K562 (cell line): ENCODE results near the gene FGG. TPM values are rescaled to one million over a fixed set of nuclear protein-coding genes. Genes with fewer than 3 reads are reported as not detected.

Experiments
- ATAC-seq: fragments of 200-7000 bp; cut with Tn5 transposase; 3 replicates; pipeline ENCODE4 v1.9.1; 2020; ENCODE audit warnings: moderate library complexity
- BruUV-seq: library from RNA; stranded (reverse); fragments of 400-500 nt; replicated peaks from 2 replicates; lab custom pipeline; 2021; lab: Mats Ljungman, UMichigan
- CTCF ChIA-PET: fragments of 300-600 bp; formaldehyde crosslinking; extraction: SDS; loops from one replicate; lab custom pipeline; 2021; ENCODE audit warnings: low intra/inter-chr PET ratio; lab: Yijun Ruan, JAX
- POLR2A ChIA-PET: fragments of 300-600, 350-650 bp; sonication (Branson Sonifier 250); formaldehyde crosslinking; extraction: SDS; loops from one replicate; lab custom pipeline; 2021; ENCODE audit warnings: antibody characterized with exemption, inconsistent platforms; lab: Yijun Ruan, JAX
- DNase-seq, 4 experiments: peaks; one replicate each; pipeline versions ENCODE4 v3.0.0 to v3.0.0-alpha.2; 2011 to 2018; ENCODE audit warnings: low spot score in 3 of 4, mixed read lengths in 3 of 4; ENCODE audit errors: extremely low read depth in 1 of 4
- FAIRE-seq: peaks from 2 replicates; lab custom pipeline; 2011; peaks lifted over from hg19 to GRCh38; lab: Jason Lieb, UNC
- H2AFZ ChIP-seq: 2 replicates; pipeline ENCODE4 v1.6.0; 2011; ENCODE audit warnings: low read depth, low read length, control low read depth, inconsistent platforms
- H3K27ac ChIP-seq: fragments of 200-600 bp; 3 replicates; pipeline ENCODE4 v1.8.0; 2011; ENCODE audit warnings: low read depth, mild to moderate bottlenecking, control low read depth, inconsistent platforms, low read length, moderate library complexity, mixed read lengths; ENCODE audit errors: extremely low read depth
- H3K27me3 ChIP-seq, 2 experiments: fragments of 300-600 bp in 1 of 2; 2 replicates in 1 of 2; 3 replicates in 1 of 2; pipeline versions ENCODE4 v1.6.0 to v1.8.0; 2011; ENCODE audit warnings: inconsistent platforms in 2 of 2, low read length in 2 of 2, mild to moderate bottlenecking in 1 of 2, mixed read lengths in 1 of 2, moderate library complexity in 1 of 2; ENCODE audit not compliant: control insufficient read depth in 2 of 2, insufficient read depth in 2 of 2
- H3K36me3 ChIP-seq: fragments of 300-600 bp; 3 replicates; pipeline ENCODE4 v1.8.0; 2011; ENCODE audit warnings: mild to moderate bottlenecking, low read length, inconsistent platforms; ENCODE audit not compliant: control insufficient read depth, insufficient read depth
- H3K4me1 ChIP-seq, 2 experiments: fragments of 200-600 bp in 1 of 2; replicated peaks in 1 of 2; 2 replicates in 1 of 2; 3 replicates in 1 of 2; pipeline versions ENCODE4 v1.5.1 to v1.8.0; 2011; ENCODE audit warnings: inconsistent platforms in 2 of 2, low read length in 2 of 2, mild to moderate bottlenecking in 1 of 2, mixed read lengths in 1 of 2, moderate library complexity in 1 of 2; ENCODE audit not compliant: control insufficient read depth in 2 of 2, insufficient read depth in 2 of 2
- H3K4me2 ChIP-seq: 2 replicates; pipeline ENCODE4 v1.6.1; 2011; ENCODE audit warnings: low read length, control low read depth, inconsistent platforms, mixed read lengths; ENCODE audit not compliant: insufficient read depth
- H3K4me3 ChIP-seq: fragments of 200-600 bp; sonication (generic), shearing (Covaris generic); 2 replicates; pipeline ENCODE4 v1.5.1; 2016; ENCODE audit warnings: control low read depth, inconsistent platforms
- H3K79me2 ChIP-seq: fragments of 200-600 bp; 3 replicates; pipeline ENCODE4 v1.8.0; 2011; ENCODE audit warnings: low read length, inconsistent platforms; ENCODE audit not compliant: control insufficient read depth, insufficient read depth
- H3K9ac ChIP-seq, 2 experiments: 2 replicates each; pipeline versions ENCODE4 v1.6.0 to v1.6.1; 2011; ENCODE audit warnings: low read depth in 2 of 2, low read length in 2 of 2, control low read depth in 1 of 2, inconsistent platforms in 1 of 2, mild to moderate bottlenecking in 1 of 2, mixed read lengths in 1 of 2; ENCODE audit not compliant: insufficient read depth in 1 of 2
- H3K9me1 ChIP-seq: one replicate; pipeline ENCODE4 v1.6.0; 2011; ENCODE audit warnings: inconsistent platforms, mild to moderate bottlenecking, low read length, moderate library complexity; ENCODE audit not compliant: control insufficient read depth, insufficient read depth
- H3K9me3 ChIP-seq: replicated peaks from 2 replicates; pipeline ENCODE4 v1.5.1; 2011; ENCODE audit warnings: low read depth, low read length, inconsistent platforms; ENCODE audit not compliant: control insufficient read depth, insufficient read depth
- H4K20me1 ChIP-seq: replicated peaks from 2 replicates; pipeline ENCODE4 v1.6.1; 2011; ENCODE audit warnings: low read length, inconsistent platforms, mixed read lengths; ENCODE audit not compliant: control insufficient read depth, insufficient read depth
- MYBL2 ChIP-seq, 2 experiments: fragments of 450-650 bp in 1 of 2; sonication (generic) in 1 of 2; formaldehyde crosslinking in 1 of 2; IDR thresholded peaks; 2 replicates each; pipeline versions ENCODE4 v1.6.1 to v1.8.1; 2017 to 2022; ENCODE audit warnings: borderline replicate concordance in 1 of 2, inconsistent platforms in 1 of 2, low read depth in 1 of 2, mild to moderate bottlenecking in 1 of 2, missing genetic modification reagents in 1 of 2, moderate library complexity in 1 of 2
- STAG1 ChIP-seq: sonication (generic); formaldehyde crosslinking; IDR thresholded peaks from 2 replicates; pipeline ENCODE4 v1.5.0; 2020; ENCODE audit warnings: missing genetic modification reagents, borderline replicate concordance
- WGBS: fragments of 100-300 bp; shearing (Covaris generic); methylation state at CpG from one replicate; pipeline ENCODE4 v1.1.6; 2016; ENCODE audit warnings: low coverage, mixed read lengths; ENCODE audit not compliant: insufficient coverage; ENCODE audit errors: missing lambda C conversion rate; 5-methylcytosine and 5-hydroxymethylcytosine counted together
- in situ Hi-C: fragments of 300-500 bp; cut with MboI; formaldehyde crosslinking; loops from 4 replicates; pipeline ENCODE4 v1.15.0; 2018; ENCODE audit warnings: inconsistent platforms, mixed read lengths
- intact Hi-C: fragments of 100-400 bp; cut with micrococcal nuclease; formaldehyde crosslinking; loops from 2 replicates; pipeline ENCODE4 v1.14.2; 2022
- polyA plus RNA-seq, 8 experiments: library from polyadenylated mRNA; depleted of rRNA in 4 of 8; stranded (reverse) in 5 of 8; unstranded in 3 of 8; fragments of >200 nt; fragmentation: Nextera tagmentation in 2 of 8; fragmentation: Illumina TruSeq in 1 of 8; extraction: Ambion mirVana in 2 of 8; extraction: Trizol in 1 of 8; gene quantifications; 2 replicates each; pipeline versions ENCODE4 v1.2.1 to v1.2.3, GENCODE V29; 2011 to 2014; ENCODE audit warnings: inconsistent platforms in 1 of 8, missing spikeins in 1 of 8
- total RNA-seq, 7 experiments: library from RNA; depleted of rRNA in 6 of 7; stranded (reverse); fragments of >200 nt in 6 of 7; fragmentation: Illumina TruSeq in 2 of 7; extraction: Trizol in 2 of 7; gene quantifications; 2 replicates each; pipeline versions ENCODE4 v1.2.1 to v1.2.3, GENCODE V29; 2011 to 2021; ENCODE audit warnings: low replicate concordance in 1 of 7

Gene FGG
- total and polyA plus RNA-seq, 9 of the 15 experiments (the other 6 are each of a cell fraction or from before 2014, with no cell fraction given), result 0.08 to 2.2 (median 0.33) TPM; not detected in 2

DNA sequence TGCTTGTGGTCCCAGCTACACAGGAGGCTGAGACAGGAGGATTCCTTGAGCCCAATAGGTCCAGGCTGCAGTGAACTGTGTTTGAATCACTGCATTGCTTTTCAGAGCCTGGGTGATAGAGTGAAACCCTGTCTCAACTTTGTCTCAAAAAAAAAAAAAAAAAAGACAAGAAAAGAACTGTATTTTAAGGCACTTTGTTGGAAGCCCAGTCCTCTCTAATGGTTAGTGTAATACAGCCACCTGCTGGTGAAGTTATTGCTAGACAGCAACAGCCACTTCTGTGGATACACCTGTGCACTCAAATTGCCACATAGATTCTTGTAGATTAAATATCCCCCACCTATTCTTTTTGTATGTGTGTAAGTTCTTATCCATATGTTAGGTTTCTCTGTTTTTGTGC is 10.1 kb upstream of the FGG start (continued):
- TF ChIP-seq MYBL2 (IDR thresholded peaks at IDR 0.05; ENCODE audit: low read depth) (no peak), MYBL2 (CRISPR knock-in tag; IDR thresholded peaks at IDR 0.05; ENCODE audit: borderline replicate concordance) (no peak)

- no peak for TF ChIP-seq STAG1 (CRISPR knock-in tag)
- TF ChIP-seq, all 486 proteins: peak for 0
- H3K9me3 ChIP-seq, result no peaks in the 10 kb centered on the region
- FAIRE-seq, result no peak
Measured at GRCh38 chr4:154620111-154620510, 7.7 kb upstream of the FGG start.

More at GRCh38 chr4:154620111-154620510, 7.7 kb upstream of the FGG start:
- H3K4me3 ChIP-seq, result no peak overlapping the region
- H2AFZ ChIP-seq, result no peak overlapping the region
- in situ Hi-C loops, result loop anchor here (10.0 kb wide), 1 partner anchor 1305 kb away; no protein-coding TSS in a partner anchor
- H3K4me1 ChIP-seq, result no peaks in the 10 kb centered on the region
- no peak overlapping the region for H3K4me2 ChIP-seq
- intact Hi-C loops, result loop anchor here (10.0 kb wide), 1 partner anchor 755 kb away; the partner anchor contains the start of gene MAP9
- DNase-seq (no peak), ATAC-seq (no peak)
- POLR2A ChIA-PET, result interaction anchor here (0.7 to 1.3 kb wide), 3 partner anchors 56 to 68 kb away, joined by 3 to 5 read pairs (median 3); no protein-coding TSS in a partner anchor
- BruUV-seq, result no TSS peak
- H3K79me2 ChIP-seq, result no peaks in the 10 kb centered on the region
- no peak overlapping the region for H3K27ac ChIP-seq
- no peaks in the 10 kb centered on the region for H3K9me1 ChIP-seq
- H3K27me3 ChIP-seq, result peaks cover 0 to 4% of the 10 kb centered on the region in 2 experiments; a peak in 2 of 5 replicates
- H4K20me1 ChIP-seq, result no peaks in the 10 kb centered on the region
- CTCF ChIA-PET, result no interaction called here
- H3K9ac ChIP-seq, result no peak overlapping the region
- 0% methylated on average over 1 of the region's 1 CpG for WGBS
- H3K36me3 ChIP-seq, result no peaks in the 10 kb centered on the region
